Activated CD8-positive, alpha-beta T cell treated with anti-CD3 and anti-CD28 coated beads for 36 hours (primary cell): ENCODE measurements around the gene ACTL10. TPM values are rescaled to one million over a fixed set of nuclear protein-coding genes. Genes with fewer than 3 reads are reported as not detected.

Source experiments
- ATAC-seq: fragments of 200-7000 bp; cut with Tn5 transposase; one replicate; pipeline ENCODE4 v1.10.0; 2021; ENCODE audit warnings: mild to moderate bottlenecking, moderate library complexity
- CTCF ChIA-PET: fragments of 350-600 bp; sonication (Branson Sonifier 250); formaldehyde crosslinking; loops from one replicate; lab custom pipeline; 2021; ENCODE audit warnings: antibody characterized with exemption; lab: Charles Lee
- POLR2A ChIA-PET: fragments of 350-600 bp; sonication (Branson Sonifier 250); formaldehyde crosslinking; loops from one replicate; lab custom pipeline; 2021; ENCODE audit warnings: antibody characterized with exemption; lab: Charles Lee
- DNase-seq: peaks from one replicate; pipeline ENCODE4 v3.0.0-alpha.2; 2020
- H3K27ac Mint-ChIP-seq: one replicate; pipeline ENCODE4 v1.8.0; 2021; ENCODE audit warnings: mild to moderate bottlenecking, mixed read lengths
- H3K27me3 Mint-ChIP-seq: one replicate; pipeline ENCODE4 v1.8.0; 2021; ENCODE audit warnings: mixed read lengths
- H3K36me3 Mint-ChIP-seq: one replicate; pipeline ENCODE4 v1.8.0; 2021; ENCODE audit warnings: low read depth, mixed read lengths
- H3K4me1 Mint-ChIP-seq: one replicate; pipeline ENCODE4 v1.8.0; 2021; ENCODE audit warnings: low read depth, mixed read lengths
- H3K4me3 Mint-ChIP-seq: one replicate; pipeline ENCODE4 v1.8.0; 2021; ENCODE audit warnings: mild to moderate bottlenecking, moderate library complexity, mixed read lengths
- H3K9me3 Mint-ChIP-seq: one replicate; pipeline ENCODE4 v1.8.0; 2021; ENCODE audit warnings: mixed read lengths
- CTCF ChIP-seq: fragments of 200-600 bp; IDR thresholded peaks from one replicate; pipeline ENCODE4 v1.8.0; 2022; ENCODE audit warnings: antibody characterized with exemption, mild to moderate bottlenecking
- intact Hi-C: fragments of 100-400 bp; cut with micrococcal nuclease; formaldehyde crosslinking; loops from one replicate; pipeline ENCODE4 v1.10.0; 2022
- total RNA-seq, 2 experiments: library from RNA; stranded (reverse); gene quantifications; one replicate each; pipeline ENCODE4 v1.2.3, GENCODE V29; 2021

Gene ACTL10
- total RNA-seq, 2 experiments from 2014 or later, result 2.4 TPM

- POLR2A ChIA-PET, result interaction anchor here (0.7 to 15.4 kb wide), 5 partner anchors 4 to 47 kb away, joined by 3 to 262 read pairs (median 3); partner anchors contain the start of genes ACTL10, C20orf144 and NECAB3
- CTCF ChIA-PET, result no interaction called here
- Mint-ChIP-seq H3K27me3 (no peaks in the 10 kb centered on the region), H3K4me3 (no peak overlapping the region), H3K4me1 (peaks cover 47% of the 10 kb centered on the region), H3K27ac (no peak overlapping the region), H3K9me3 (no peaks in the 10 kb centered on the region), H3K36me3 (peaks cover 43% of the 10 kb centered on the region)
- intact Hi-C loops, result no loop called here
- no peak for TF ChIP-seq CTCF
- ATAC-seq (no peak), DNase-seq (no peak)
Measured at GRCh38 chr20:33676121-33676520, 9.4 kb downstream of the ACTL10 start.

DNA sequence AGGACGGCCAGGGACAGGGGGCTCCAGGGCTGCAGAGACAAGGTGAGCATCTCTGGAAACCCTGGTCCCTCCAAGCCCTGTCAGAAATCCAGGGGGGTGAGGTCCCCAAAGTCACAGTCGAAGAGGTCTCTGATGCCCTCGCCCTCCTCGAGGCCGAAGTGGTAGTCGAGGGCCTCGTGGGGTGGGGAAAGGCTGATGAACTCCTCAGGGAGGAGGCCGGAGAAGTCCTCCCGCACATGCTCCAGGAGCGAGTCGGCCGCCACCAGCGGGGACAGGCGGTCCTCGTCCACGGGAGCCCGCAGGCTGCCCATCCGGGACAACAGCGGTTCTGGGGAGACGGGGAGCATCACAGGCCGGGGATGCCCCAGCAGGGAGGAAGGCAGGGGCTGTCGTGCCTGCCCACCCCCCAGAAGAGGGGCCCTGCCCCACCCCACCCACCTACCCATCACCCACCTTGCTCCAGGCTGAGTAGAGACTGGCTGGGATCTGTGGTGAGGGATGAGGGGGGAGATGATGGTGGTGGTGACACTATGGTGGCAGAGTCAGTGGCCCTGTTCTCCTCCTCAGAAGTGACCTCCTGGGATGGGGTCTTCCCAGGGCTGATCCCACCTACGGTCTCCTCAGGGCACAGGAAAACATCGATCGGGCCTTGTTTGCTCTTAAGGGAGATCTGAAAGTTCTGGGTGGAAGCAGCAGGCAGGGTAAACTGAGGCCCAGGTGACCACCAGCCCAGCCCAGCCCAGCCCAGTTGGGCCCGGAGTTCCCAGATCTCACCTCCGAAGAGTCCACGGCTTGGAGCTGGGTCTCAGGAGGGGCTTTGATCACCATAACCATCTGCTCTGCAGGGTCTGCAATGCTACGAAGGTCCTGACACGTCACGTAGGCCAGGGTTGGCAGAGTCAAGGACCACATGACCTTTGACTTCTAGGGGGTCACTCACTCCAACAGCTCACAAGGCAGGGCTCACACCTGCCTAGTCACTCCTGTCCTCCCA is 10.2 kb downstream of the ACTL10 start:
- Mint-ChIP-seq H3K27me3 (no peaks in the 10 kb centered on the region), H3K4me3 (no peak overlapping the region), H3K27ac (no peak overlapping the region), H3K9me3 (no peaks in the 10 kb centered on the region), H3K4me1 (peaks cover 56% of the 10 kb centered on the region), H3K36me3 (peaks cover 50% of the 10 kb centered on the region)
- ATAC-seq (no peak), DNase-seq (no peak)
- intact Hi-C loops, result no loop called here
- TF ChIP-seq CTCF, result no peak
- POLR2A ChIA-PET, result interaction anchor here (0.7 to 15.4 kb wide), 6 partner anchors 3 to 134 kb away, joined by 3 to 262 read pairs (median 3); partner anchors contain the start of genes ACTL10, C20orf144, CHMP4B and NECAB3
- CTCF ChIA-PET, result interaction anchor here (7.6 kb wide), 1 partner anchor 9 kb away, joined by 71 read pairs; the partner anchor contains the start of gene ACTL10

DNA sequence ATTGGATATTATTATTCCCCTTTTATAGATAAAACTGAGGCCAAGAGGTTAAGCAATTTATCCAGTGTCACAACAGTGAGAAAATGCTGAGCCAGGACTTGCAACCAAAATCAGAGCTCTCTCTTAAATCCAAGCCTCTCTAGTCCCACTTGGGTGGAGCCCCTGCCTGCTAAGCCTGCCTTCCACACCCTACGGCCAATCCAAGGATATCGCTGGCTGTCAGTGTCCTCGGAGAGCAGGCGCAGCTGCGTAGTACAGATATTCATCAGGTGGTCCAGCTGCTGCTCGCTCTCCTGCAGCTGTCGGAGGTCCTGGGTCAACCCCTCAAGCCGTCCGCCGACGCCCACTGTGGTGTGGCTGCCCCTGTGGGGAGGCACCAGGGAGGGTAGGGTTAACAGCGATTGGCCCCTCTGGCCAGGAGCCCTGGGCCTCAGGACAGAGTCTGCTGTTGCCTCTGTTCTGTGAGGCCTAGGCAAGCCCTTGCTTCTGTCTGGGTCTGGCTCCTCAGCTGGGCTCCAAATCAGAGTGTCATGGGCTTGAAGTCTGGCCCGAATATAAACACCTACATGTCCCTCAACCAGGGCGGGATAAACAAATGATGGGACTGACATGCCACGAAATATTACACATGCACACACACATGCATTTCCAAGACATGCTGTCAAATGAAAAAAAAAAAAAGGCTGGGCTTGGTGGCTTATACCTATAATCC is 11.4 kb downstream of the ACTL10 start:
- Mint-ChIP-seq H3K27me3 (no peaks in the 10 kb centered on the region), H3K9me3 (no peaks in the 10 kb centered on the region), H3K27ac (peak overlapping the region; percentile 44), H3K4me1 (peaks cover 67% of the 10 kb centered on the region), H3K36me3 (peaks cover 58% of the 10 kb centered on the region), H3K4me3 (no peak overlapping the region)
- DNase-seq, result no peak
- no peak for TF ChIP-seq CTCF
- CTCF ChIA-PET, result interaction anchor here (0.9 to 7.6 kb wide), 2 partner anchors 8 to 10 kb away, joined by 3 to 71 read pairs; partner anchors contain the start of genes ACTL10 and E2F1
- intact Hi-C loops, result no loop called here
- POLR2A ChIA-PET, result interaction anchor here (0.8 to 12.5 kb wide), 4 partner anchors 9 to 133 kb away, joined by 3 to 262 read pairs (median 7); partner anchors contain the start of genes ACTL10, C20orf144, CHMP4B and NECAB3
- ATAC-seq, result no peak

- peak overlapping the region; percentile 59 for H3K27ac Mint-ChIP-seq
- POLR2A ChIA-PET, result interaction anchor here (0.9 to 12.5 kb wide), 6 partner anchors 9 to 52 kb away, joined by 3 to 262 read pairs (median 4); partner anchors contain the start of genes ACTL10, C20orf144, NECAB3 and ZNF341
- H3K36me3 Mint-ChIP-seq, result peaks cover 66% of the 10 kb centered on the region
- H3K27me3 Mint-ChIP-seq, result no peaks in the 10 kb centered on the region
- ATAC-seq, result peak; percentile 57
- peak; percentile 73 for DNase-seq
- H3K4me1 Mint-ChIP-seq, result peaks cover 68% of the 10 kb centered on the region
- intact Hi-C loops, result no loop called here
- TF ChIP-seq CTCF, result no peak
- no peak overlapping the region for H3K4me3 Mint-ChIP-seq
- H3K9me3 Mint-ChIP-seq, result no peaks in the 10 kb centered on the region
- CTCF ChIA-PET, result interaction anchor here (1.2 to 7.6 kb wide), 4 partner anchors 10 to 52 kb away, joined by 3 to 71 read pairs (median 4); partner anchors contain the start of genes ACTL10 and ZNF341
Measured at GRCh38 chr20:33679758-33680485, 13.2 kb downstream of the ACTL10 start.
